GM23248 (cell line): ENCODE measurements around the gene UBC.

Experiments used
- EZH2 ChIP-seq: fragments of 200-600 bp; sonication (generic); IDR thresholded peaks from 2 replicates; pipeline ENCODE4 v1.6.1; 2018; ENCODE audit warnings: antibody characterized with exemption, mild to moderate bottlenecking; ENCODE audit not compliant: insufficient read depth, poor library complexity, severe bottlenecking
- EZH2phosphoT487 ChIP-seq: fragments of 200-600 bp; sonication (generic); IDR thresholded peaks from 2 replicates; pipeline ENCODE4 v1.6.1; 2018; ENCODE audit warnings: antibody characterized with exemption, moderate library complexity, mild to moderate bottlenecking, low read depth; ENCODE audit not compliant: insufficient read depth

GRCh38 chr12:124872068-124872719 is 42.3 kb downstream of the UBC start:
- TF ChIP-seq EZH2, result no peak
- TF ChIP-seq EZH2phosphoT487, result no peak
